HepG2 (cell line): Measurements from ENCODE around the gene ATG4B. TPM values are rescaled to one million over a fixed set of nuclear protein-coding genes. Genes with fewer than 3 reads are reported as not detected.

Experiments
- ATF6 ChIP-seq: sonication (generic); formaldehyde crosslinking; conservative IDR thresholded peaks from 2 replicates; pipeline ENCODE4 v1.4.0; 2020; ENCODE audit warnings: missing genetic modification reagents
- HOXD1 ChIP-seq: sonication (generic); formaldehyde crosslinking; IDR thresholded peaks from 2 replicates; pipeline ENCODE4 v1.5.0; 2020; ENCODE audit warnings: missing genetic modification reagents
- JUN ChIP-seq: sonication (generic); formaldehyde crosslinking; IDR thresholded peaks from 2 replicates; pipeline ENCODE4 v1.4.0; 2020; ENCODE audit warnings: mild to moderate bottlenecking, missing genetic modification reagents
- SETDB1 ChIP-seq: sonication (generic); formaldehyde crosslinking; IDR thresholded peaks from 2 replicates; pipeline ENCODE4 v1.5.1; 2020; ENCODE audit warnings: missing genetic modification reagents, mild to moderate bottlenecking, borderline replicate concordance
- TFDP2 ChIP-seq: sonication (generic); formaldehyde crosslinking; IDR thresholded peaks from 2 replicates; pipeline ENCODE4 v1.4.0; 2020; ENCODE audit warnings: missing genetic modification reagents
- YEATS2 ChIP-seq: sonication (generic); formaldehyde crosslinking; IDR thresholded peaks from 2 replicates; pipeline ENCODE4 v1.4.0; 2020; ENCODE audit warnings: missing genetic modification reagents, borderline replicate concordance
- ZNF367 ChIP-seq: sonication (generic); formaldehyde crosslinking; IDR thresholded peaks from 2 replicates; pipeline ENCODE4 v1.4.0; 2020; ENCODE audit warnings: missing genetic modification reagents, borderline replicate concordance
- polyA plus RNA-seq, 8 experiments: library from polyadenylated mRNA; depleted of rRNA in 3 of 8; stranded (reverse) in 7 of 8; unstranded in 1 of 8; fragments of >200 nt; fragmentation: Illumina TruSeq in 4 of 8; extraction: Trizol in 4 of 8; gene quantifications; 2 replicates each; pipeline versions ENCODE4 v1.2.1 to v1.2.3, GENCODE V29; 2011 to 2016; ENCODE audit warnings: low read depth in 4 of 8, missing spikeins in 1 of 8, mixed read lengths in 1 of 8; ENCODE audit not compliant: insufficient read depth in 1 of 8
- total RNA-seq, 5 experiments: library from RNA; depleted of rRNA; stranded (reverse); fragments of >200 nt; fragmentation: Illumina TruSeq; extraction: Trizol; gene quantifications; 2 replicates each; pipeline ENCODE4 v1.2.3, GENCODE V29; 2016; ENCODE audit warnings: low read depth in 1 of 5
- TF ChIP-seq, protein P1 (sequence below): sonication (generic); formaldehyde crosslinking; conservative IDR thresholded peaks from 2 replicates; pipeline ENCODE4 v1.4.0; 2020; ENCODE audit warnings: missing genetic modification reagents
- TF ChIP-seq, protein P2 (sequence below), 2 experiments: IDR thresholded peaks; 2 replicates each; pipeline ENCODE4 v1.6.1; 2011 to 2012; ENCODE audit warnings: low read length in 2 of 2, borderline replicate concordance in 1 of 2, low read depth in 1 of 2, mild to moderate bottlenecking in 1 of 2, moderate library complexity in 1 of 2
- TF ChIP-seq, protein P3 (sequence below): sonication (generic); formaldehyde crosslinking; IDR thresholded peaks from 2 replicates; pipeline ENCODE4 v1.5.0; 2020; ENCODE audit warnings: mild to moderate bottlenecking, missing genetic modification reagents, borderline replicate concordance
- TF ChIP-seq, protein P4 (sequence below): sonication (generic); formaldehyde crosslinking; IDR thresholded peaks from 2 replicates; pipeline ENCODE4 v1.8.1; 2023; ENCODE audit warnings: mild to moderate bottlenecking, inconsistent platforms, moderate library complexity, missing genetic modification reagents, borderline replicate concordance

The ATG4B gene
- total and polyA plus RNA-seq, 2 of the 13 experiments (the other 11 are each of a cell fraction or from before 2014, with no cell fraction given), result 95.5 to 239 TPM

DNA sequence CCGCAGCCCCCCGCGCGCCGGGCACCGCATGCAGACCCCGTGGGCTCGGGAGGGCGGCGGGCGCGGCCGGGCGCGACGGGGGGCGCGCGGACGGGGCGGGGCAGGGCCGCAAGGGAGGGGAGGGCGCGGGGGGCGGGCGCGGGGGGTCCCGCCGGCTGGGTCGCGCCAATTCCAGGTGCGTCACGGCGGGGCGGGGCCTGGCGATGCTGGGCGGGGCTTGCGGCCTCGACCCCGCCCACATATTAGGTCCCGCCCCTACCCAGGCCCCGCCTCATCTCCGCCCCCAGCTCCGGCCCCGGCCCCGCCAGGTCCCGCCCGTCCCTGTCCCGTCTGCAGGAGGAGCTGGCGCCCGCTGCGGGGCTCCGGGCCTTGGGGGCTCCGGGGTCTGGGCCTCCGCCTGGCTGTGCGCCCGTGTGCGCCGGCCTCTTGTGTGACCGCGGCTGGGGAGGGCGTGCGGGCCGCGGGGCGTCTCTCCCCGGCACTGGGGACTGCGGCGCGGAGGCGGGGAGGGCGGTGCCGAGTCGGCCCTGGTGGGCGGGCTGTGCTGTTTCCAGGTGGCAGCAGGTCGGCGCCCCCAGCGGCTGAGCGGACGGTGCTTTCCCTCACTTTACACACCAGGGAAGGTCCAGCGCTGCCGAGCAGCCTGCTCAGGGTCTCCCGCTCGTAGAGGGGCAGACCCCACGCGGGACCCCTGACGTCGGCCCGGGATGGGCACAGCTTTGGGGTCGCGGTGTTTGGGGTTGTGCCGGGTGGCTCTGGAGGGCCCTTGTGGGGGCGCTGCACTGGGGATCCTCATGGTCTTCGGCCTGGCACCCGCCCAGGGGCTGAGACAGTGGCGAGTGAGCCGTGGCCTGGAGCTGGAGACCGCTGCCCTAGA is 64.9 kb downstream of the ATG4B start (continued):
- TF ChIP-seq ATF6 (CRISPR knock-in tag), result no peak
- no peak for TF ChIP-seq JUN
- TF ChIP-seq SETDB1 (CRISPR knock-in tag), result peak; percentile 72; the same call in 1 of the 2 replicates
- TF ChIP-seq, protein P1, sequence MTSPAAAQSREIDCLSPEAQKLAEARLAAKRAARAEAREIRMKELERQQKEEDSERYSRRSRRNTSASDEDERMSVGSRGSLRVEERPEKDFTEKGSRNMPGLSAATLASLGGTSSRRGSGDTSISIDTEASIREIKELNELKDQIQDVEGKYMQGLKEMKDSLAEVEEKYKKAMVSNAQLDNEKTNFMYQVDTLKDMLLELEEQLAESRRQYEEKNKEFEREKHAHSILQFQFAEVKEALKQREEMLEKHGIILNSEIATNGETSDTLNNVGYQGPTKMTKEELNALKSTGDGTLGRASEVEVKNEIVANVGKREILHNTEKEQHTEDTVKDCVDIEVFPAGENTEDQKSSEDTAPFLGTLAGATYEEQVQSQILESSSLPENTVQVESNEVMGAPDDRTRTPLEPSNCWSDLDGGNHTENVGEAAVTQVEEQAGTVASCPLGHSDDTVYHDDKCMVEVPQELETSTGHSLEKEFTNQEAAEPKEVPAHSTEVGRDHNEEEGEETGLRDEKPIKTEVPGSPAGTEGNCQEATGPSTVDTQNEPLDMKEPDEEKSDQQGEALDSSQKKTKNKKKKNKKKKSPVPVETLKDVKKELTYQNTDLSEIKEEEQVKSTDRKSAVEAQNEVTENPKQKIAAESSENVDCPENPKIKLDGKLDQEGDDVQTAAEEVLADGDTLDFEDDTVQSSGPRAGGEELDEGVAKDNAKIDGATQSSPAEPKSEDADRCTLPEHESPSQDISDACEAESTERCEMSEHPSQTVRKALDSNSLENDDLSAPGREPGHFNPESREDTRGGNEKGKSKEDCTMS (CRISPR knock-in tag), result no peak
- no peak for TF ChIP-seq YEATS2 (CRISPR knock-in tag)
- TF ChIP-seq, protein P2, sequence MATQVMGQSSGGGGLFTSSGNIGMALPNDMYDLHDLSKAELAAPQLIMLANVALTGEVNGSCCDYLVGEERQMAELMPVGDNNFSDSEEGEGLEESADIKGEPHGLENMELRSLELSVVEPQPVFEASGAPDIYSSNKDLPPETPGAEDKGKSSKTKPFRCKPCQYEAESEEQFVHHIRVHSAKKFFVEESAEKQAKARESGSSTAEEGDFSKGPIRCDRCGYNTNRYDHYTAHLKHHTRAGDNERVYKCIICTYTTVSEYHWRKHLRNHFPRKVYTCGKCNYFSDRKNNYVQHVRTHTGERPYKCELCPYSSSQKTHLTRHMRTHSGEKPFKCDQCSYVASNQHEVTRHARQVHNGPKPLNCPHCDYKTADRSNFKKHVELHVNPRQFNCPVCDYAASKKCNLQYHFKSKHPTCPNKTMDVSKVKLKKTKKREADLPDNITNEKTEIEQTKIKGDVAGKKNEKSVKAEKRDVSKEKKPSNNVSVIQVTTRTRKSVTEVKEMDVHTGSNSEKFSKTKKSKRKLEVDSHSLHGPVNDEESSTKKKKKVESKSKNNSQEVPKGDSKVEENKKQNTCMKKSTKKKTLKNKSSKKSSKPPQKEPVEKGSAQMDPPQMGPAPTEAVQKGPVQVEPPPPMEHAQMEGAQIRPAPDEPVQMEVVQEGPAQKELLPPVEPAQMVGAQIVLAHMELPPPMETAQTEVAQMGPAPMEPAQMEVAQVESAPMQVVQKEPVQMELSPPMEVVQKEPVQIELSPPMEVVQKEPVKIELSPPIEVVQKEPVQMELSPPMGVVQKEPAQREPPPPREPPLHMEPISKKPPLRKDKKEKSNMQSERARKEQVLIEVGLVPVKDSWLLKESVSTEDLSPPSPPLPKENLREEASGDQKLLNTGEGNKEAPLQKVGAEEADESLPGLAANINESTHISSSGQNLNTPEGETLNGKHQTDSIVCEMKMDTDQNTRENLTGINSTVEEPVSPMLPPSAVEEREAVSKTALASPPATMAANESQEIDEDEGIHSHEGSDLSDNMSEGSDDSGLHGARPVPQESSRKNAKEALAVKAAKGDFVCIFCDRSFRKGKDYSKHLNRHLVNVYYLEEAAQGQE (IDR thresholded peaks at IDR 0.05; ENCODE audit: borderline replicate concordance in 1 of 2, low read depth in 1 of 2, low read length in 2 of 2), result no peak
- TF ChIP-seq HOXD1 (CRISPR knock-in tag), result no peak
- TF ChIP-seq, protein P3, sequence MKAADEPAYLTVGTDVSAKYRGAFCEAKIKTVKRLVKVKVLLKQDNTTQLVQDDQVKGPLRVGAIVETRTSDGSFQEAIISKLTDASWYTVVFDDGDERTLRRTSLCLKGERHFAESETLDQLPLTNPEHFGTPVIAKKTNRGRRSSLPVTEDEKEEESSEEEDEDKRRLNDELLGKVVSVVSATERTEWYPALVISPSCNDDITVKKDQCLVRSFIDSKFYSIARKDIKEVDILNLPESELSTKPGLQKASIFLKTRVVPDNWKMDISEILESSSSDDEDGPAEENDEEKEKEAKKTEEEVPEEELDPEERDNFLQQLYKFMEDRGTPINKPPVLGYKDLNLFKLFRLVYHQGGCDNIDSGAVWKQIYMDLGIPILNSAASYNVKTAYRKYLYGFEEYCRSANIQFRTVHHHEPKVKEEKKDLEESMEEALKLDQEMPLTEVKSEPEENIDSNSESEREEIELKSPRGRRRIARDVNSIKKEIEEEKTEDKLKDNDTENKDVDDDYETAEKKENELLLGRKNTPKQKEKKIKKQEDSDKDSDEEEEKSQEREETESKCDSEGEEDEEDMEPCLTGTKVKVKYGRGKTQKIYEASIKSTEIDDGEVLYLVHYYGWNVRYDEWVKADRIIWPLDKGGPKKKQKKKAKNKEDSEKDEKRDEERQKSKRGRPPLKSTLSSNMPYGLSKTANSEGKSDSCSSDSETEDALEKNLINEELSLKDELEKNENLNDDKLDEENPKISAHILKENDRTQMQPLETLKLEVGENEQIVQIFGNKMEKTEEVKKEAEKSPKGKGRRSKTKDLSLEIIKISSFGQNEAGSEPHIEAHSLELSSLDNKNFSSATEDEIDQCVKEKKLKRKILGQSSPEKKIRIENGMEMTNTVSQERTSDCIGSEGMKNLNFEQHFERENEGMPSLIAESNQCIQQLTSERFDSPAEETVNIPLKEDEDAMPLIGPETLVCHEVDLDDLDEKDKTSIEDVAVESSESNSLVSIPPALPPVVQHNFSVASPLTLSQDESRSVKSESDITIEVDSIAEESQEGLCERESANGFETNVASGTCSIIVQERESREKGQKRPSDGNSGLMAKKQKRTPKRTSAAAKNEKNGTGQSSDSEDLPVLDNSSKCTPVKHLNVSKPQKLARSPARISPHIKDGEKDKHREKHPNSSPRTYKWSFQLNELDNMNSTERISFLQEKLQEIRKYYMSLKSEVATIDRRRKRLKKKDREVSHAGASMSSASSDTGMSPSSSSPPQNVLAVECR (CRISPR knock-in tag), result peak; percentile 92
- peak; percentile 52; the same call in 1 of the 2 replicates for TF ChIP-seq TFDP2
- no peak for TF ChIP-seq ZNF367 (CRISPR knock-in tag)
- TF ChIP-seq, protein P4, sequence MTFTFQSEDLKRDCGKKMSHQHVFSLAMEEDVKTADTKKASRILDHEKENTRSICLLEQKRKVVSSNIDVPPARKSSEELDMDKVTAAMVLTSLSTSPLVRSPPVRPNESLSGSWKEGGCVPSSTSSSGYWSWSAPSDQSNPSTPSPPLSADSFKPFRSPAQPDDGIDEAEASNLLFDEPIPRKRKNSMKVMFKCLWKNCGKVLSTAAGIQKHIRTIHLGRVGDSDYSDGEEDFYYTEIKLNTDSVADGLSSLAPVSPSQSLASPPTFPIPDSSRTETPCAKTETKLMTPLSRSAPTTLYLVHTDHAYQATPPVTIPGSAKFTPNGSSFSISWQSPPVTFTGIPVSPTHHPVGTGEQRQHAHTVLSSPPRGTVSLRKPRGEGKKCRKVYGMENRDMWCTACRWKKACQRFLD (CRISPR knock-in tag), result no peak
